ENCODE results near the gene ZNF606. TPM values are rescaled to one million over a fixed set of nuclear protein-coding genes. Genes with fewer than 3 reads are reported as not detected.

The ZNF606 gene
- polyA plus RNA-seq, result 18.5 TPM
- long read RNA-seq, donor 1, partial matches to known transcripts, result 0 of 5 reads
- long read RNA-seq, donor 1, other reads (novel, unspliced or antisense), result 0 of 5 reads
- long read RNA-seq, donor 2, full-length matches to known transcripts, result 7 of 7 reads
- long read RNA-seq, donor 2, partial matches to known transcripts, result 0 of 7 reads
- long read RNA-seq, donor 2, other reads (novel, unspliced or antisense), result 0 of 7 reads
- long read RNA-seq, donor 3, transcript ZNF606-207 (7 exons, 2,009 nt), result major isoform, 8 of 10 reads
- long read RNA-seq, donor 3, partial matches to known transcripts, result 0 of 10 reads
- long read RNA-seq, donor 3, other reads (novel, unspliced or antisense), result 0 of 10 reads
- long read RNA-seq, donor 4, full-length matches to known transcripts, result 1 of 1 reads
- long read RNA-seq, donor 4, partial matches to known transcripts, result 0 of 1 reads
- long read RNA-seq, donor 4, other reads (novel, unspliced or antisense), result 0 of 1 reads
- long read RNA-seq, donor 5, partial matches to known transcripts, result 0 of 1 reads
- long read RNA-seq, donor 5, other reads (novel, unspliced or antisense), result 0 of 1 reads
- long read RNA-seq, donor 6, full-length matches to known transcripts, result 8 of 8 reads
- long read RNA-seq, donor 6, partial matches to known transcripts, result 0 of 8 reads
- long read RNA-seq, donor 6, other reads (novel, unspliced or antisense), result 0 of 8 reads
- long read RNA-seq, donor 7, result 0 reads
- long read RNA-seq, donor 8, full-length matches to known transcripts, result 5 of 5 reads
- long read RNA-seq, donor 8, partial matches to known transcripts, result 0 of 5 reads
- long read RNA-seq, donor 8, other reads (novel, unspliced or antisense), result 0 of 5 reads
- long read RNA-seq, donor 9, partial matches to known transcripts, result 0 of 2 reads
- long read RNA-seq, donor 9, other reads (novel, unspliced or antisense), result 0 of 2 reads
- long read RNA-seq, donor 10, full-length matches to known transcripts, result 12 of 12 reads
- long read RNA-seq, donor 10, partial matches to known transcripts, result 0 of 12 reads
- long read RNA-seq, donor 10, other reads (novel, unspliced or antisense), result 0 of 12 reads
- long read RNA-seq, donor 11, full-length matches to known transcripts, result 4 of 4 reads
- long read RNA-seq, donor 11, partial matches to known transcripts, result 0 of 4 reads
- long read RNA-seq, donor 11, other reads (novel, unspliced or antisense), result 0 of 4 reads

- peaks cover 33% of the 10 kb centered on the region for H3K9me3 ChIP-seq (ENCODE audit: control insufficient read depth, low read depth, low read length)
- H3K36me3 ChIP-seq (ENCODE audit: control insufficient read depth, insufficient read depth, low read length), result peaks cover 50% of the 10 kb centered on the region
- no CpG with 5 or more reads among the region's 91 CpGs for WGBS (ENCODE audit: insufficient coverage, low lambda C conversion rate)
- peak within 1 kb of the TSS; percentile 61 for H3K4me3 ChIP-seq (ENCODE audit: low read length)
- peak within 1 kb of the TSS; percentile 98 for H3K27ac ChIP-seq (ENCODE audit: low read length)
- DNase-seq, result peak; percentile 91 to 97
- H3K27me3 ChIP-seq (ENCODE audit: control insufficient read depth, insufficient read depth, low read length), result no peaks in the 10 kb centered on the region
- peaks cover 6% of the 10 kb centered on the region for H3K4me1 ChIP-seq (ENCODE audit: control insufficient read depth, insufficient read depth, low read length)
These were observed at the start of gene ZNF606 for GRCh38 chr19:58002384-58003173. TSS of gene ZNF606 (minus strand) at chr19:58002820. CDS start at chr19:58001319, 1,501 bp downstream.

GRCh38 chr19:58052256-58052655 is 49.6 kb upstream of the ZNF606 start:
- peaks cover 50% of the 10 kb centered on the region for H3K9me3 ChIP-seq (ENCODE audit: control insufficient read depth, low read depth, low read length)

GRCh38 chr19:58047672-58048071 is 45.1 kb upstream of the ZNF606 start:
- Histone ChIP-seq H3K4me3 (ENCODE audit: low read length) (no peak overlapping the region), H3K27ac (ENCODE audit: low read length) (no peak overlapping the region), H3K9me3 (ENCODE audit: control insufficient read depth, low read depth, low read length) (peaks cover 76% of the 10 kb centered on the region), H3K36me3 (ENCODE audit: control insufficient read depth, insufficient read depth, low read length) (no peaks in the 10 kb centered on the region), H3K27me3 (ENCODE audit: control insufficient read depth, insufficient read depth, low read length) (no peaks in the 10 kb centered on the region), H3K4me1 (ENCODE audit: control insufficient read depth, insufficient read depth, low read length) (no peaks in the 10 kb centered on the region)
- DNase-seq, result no peak
- WGBS (ENCODE audit: insufficient coverage, low lambda C conversion rate), result 100% methylated on average over 2 of the region's 12 CpGs

More at GRCh38 chr19:58052256-58052655, 49.6 kb upstream of the ZNF606 start:
- WGBS (ENCODE audit: insufficient coverage, low lambda C conversion rate), result no CpG with 5 or more reads among the region's 16 CpGs
- Histone ChIP-seq H3K27ac (ENCODE audit: low read length) (no peak overlapping the region), H3K27me3 (ENCODE audit: control insufficient read depth, insufficient read depth, low read length) (no peaks in the 10 kb centered on the region), H3K4me1 (ENCODE audit: control insufficient read depth, insufficient read depth, low read length) (no peaks in the 10 kb centered on the region), H3K4me3 (ENCODE audit: low read length) (no peak overlapping the region), H3K36me3 (ENCODE audit: control insufficient read depth, insufficient read depth, low read length) (no peaks in the 10 kb centered on the region)
- DNase-seq, result no peak

- Histone ChIP-seq H3K9me3 (ENCODE audit: control insufficient read depth, low read depth, low read length) (peaks cover 73% of the 10 kb centered on the region), H3K36me3 (ENCODE audit: control insufficient read depth, insufficient read depth, low read length) (no peaks in the 10 kb centered on the region), H3K27ac (ENCODE audit: low read length) (no peak overlapping the region), H3K4me1 (ENCODE audit: control insufficient read depth, insufficient read depth, low read length) (no peaks in the 10 kb centered on the region), H3K4me3 (ENCODE audit: low read length) (no peak overlapping the region), H3K27me3 (ENCODE audit: control insufficient read depth, insufficient read depth, low read length) (no peaks in the 10 kb centered on the region)
- no peak for DNase-seq
- WGBS (ENCODE audit: insufficient coverage, low lambda C conversion rate), result no CpG with 5 or more reads among the region's 7 CpGs
These were observed 44.2 kb upstream of the ZNF606 start for GRCh38 chr19:58046856-58047255.

- Histone ChIP-seq H3K9me3 (ENCODE audit: control insufficient read depth, low read depth, low read length) (peaks cover 79% of the 10 kb centered on the region), H3K4me3 (ENCODE audit: low read length) (no peak overlapping the region), H3K27ac (ENCODE audit: low read length) (no peak overlapping the region), H3K4me1 (ENCODE audit: control insufficient read depth, insufficient read depth, low read length) (no peaks in the 10 kb centered on the region), H3K27me3 (ENCODE audit: control insufficient read depth, insufficient read depth, low read length) (no peaks in the 10 kb centered on the region), H3K36me3 (ENCODE audit: control insufficient read depth, insufficient read depth, low read length) (no peaks in the 10 kb centered on the region)
- DNase-seq, result no peak
- WGBS (ENCODE audit: insufficient coverage, low lambda C conversion rate), result 80% methylated on average over 1 of the region's 24 CpGs
These were observed 42.9 kb upstream of the ZNF606 start for GRCh38 chr19:58045411-58046050.

- Histone ChIP-seq H3K27me3 (ENCODE audit: control insufficient read depth, insufficient read depth, low read length) (no peaks in the 10 kb centered on the region), H3K4me3 (ENCODE audit: low read length) (no peak overlapping the region), H3K4me1 (ENCODE audit: control insufficient read depth, insufficient read depth, low read length) (no peaks in the 10 kb centered on the region), H3K36me3 (ENCODE audit: control insufficient read depth, insufficient read depth, low read length) (no peaks in the 10 kb centered on the region), H3K9me3 (ENCODE audit: control insufficient read depth, low read depth, low read length) (peaks cover 79% of the 10 kb centered on the region), H3K27ac (ENCODE audit: low read length) (no peak overlapping the region)
- no peak for DNase-seq
- WGBS (ENCODE audit: insufficient coverage, low lambda C conversion rate), result 100% methylated on average over 3 of the region's 26 CpGs
These were observed 42.3 kb upstream of the ZNF606 start for GRCh38 chr19:58044886-58045285.

GRCh38 chr19:58044391-58044790 is 41.8 kb upstream of the ZNF606 start:
- Histone ChIP-seq H3K36me3 (ENCODE audit: control insufficient read depth, insufficient read depth, low read length) (no peaks in the 10 kb centered on the region), H3K27ac (ENCODE audit: low read length) (no peak overlapping the region), H3K4me1 (ENCODE audit: control insufficient read depth, insufficient read depth, low read length) (no peaks in the 10 kb centered on the region), H3K9me3 (ENCODE audit: control insufficient read depth, low read depth, low read length) (peaks cover 74% of the 10 kb centered on the region), H3K27me3 (ENCODE audit: control insufficient read depth, insufficient read depth, low read length) (no peaks in the 10 kb centered on the region), H3K4me3 (ENCODE audit: low read length) (no peak overlapping the region)
- DNase-seq, result no peak
- 93% methylated on average over 2 of the region's 42 CpGs for WGBS (ENCODE audit: insufficient coverage, low lambda C conversion rate)

- no CpG with 5 or more reads among the region's 54 CpGs for WGBS (ENCODE audit: insufficient coverage, low lambda C conversion rate)
- H3K36me3 ChIP-seq (ENCODE audit: control insufficient read depth, insufficient read depth, low read length), result no peaks in the 10 kb centered on the region
- peaks cover 3% of the 10 kb centered on the region for H3K27me3 ChIP-seq (ENCODE audit: control insufficient read depth, insufficient read depth, low read length)
- H3K9me3 ChIP-seq (ENCODE audit: control insufficient read depth, low read depth, low read length), result peaks cover 74% of the 10 kb centered on the region
- DNase-seq, result no peak
- no peak overlapping the region for H3K4me3 ChIP-seq (ENCODE audit: low read length)
- no peaks in the 10 kb centered on the region for H3K4me1 ChIP-seq (ENCODE audit: control insufficient read depth, insufficient read depth, low read length)
- H3K27ac ChIP-seq (ENCODE audit: low read length), result no peak overlapping the region
These were observed 40.1 kb upstream of the ZNF606 start for GRCh38 chr19:58042495-58043340.
